PC-3 (cell line): Measurements from ENCODE around the gene CYTH4.
"Not testable (repeated sequence)": the region's sequence is repeated elsewhere in the genome, so short reads cannot be mapped to it uniquely, and the experiment has no call there.

Source experiments
- CTCF ChIP-seq: fragments of 300-600 bp; sonication (generic); conservative IDR thresholded peaks from 2 replicates; pipeline ENCODE4 v1.5.1; 2017; ENCODE audit warnings: antibody characterized with exemption, low read depth, mild to moderate bottlenecking, low read length
- EZH2 ChIP-seq: fragments of 300-600 bp; sonication (generic); IDR thresholded peaks from one replicate; pipeline ENCODE4 v1.6.1; 2017; ENCODE audit warnings: antibody characterized with exemption, mild to moderate bottlenecking, low read length; ENCODE audit not compliant: unreplicated experiment
- EZH2phosphoT487 ChIP-seq: fragments of 300-600 bp; sonication (generic); IDR thresholded peaks from 2 replicates; pipeline ENCODE4 v1.6.1; 2018; ENCODE audit warnings: mild to moderate bottlenecking, antibody characterized with exemption, low read length, borderline replicate concordance

- TF ChIP-seq CTCF, EZH2, EZH2phosphoT487: not testable (repeated sequence)
Observed at GRCh38 chr22:37328538-37329237, 46.4 kb downstream of the CYTH4 start.
